SK-N-MC (cell line): ENCODE measurements around the gene GPER1.

Experiments used
- EZH2 ChIP-seq: fragments of 200-600 bp; sonication (generic); IDR thresholded peaks from one replicate; pipeline ENCODE4 v1.6.1; 2017; ENCODE audit warnings: antibody characterized with exemption
- FOXP2 ChIP-seq: optimal IDR thresholded peaks from 2 replicates; pipeline ENCODE3; 2011; ENCODE audit warnings: mild to moderate bottlenecking, moderate library complexity; ENCODE audit not compliant: insufficient read depth; ENCODE audit errors: extremely low read length, control extremely low read depth
- POLR2AphosphoS5 ChIP-seq: IDR thresholded peaks from 2 replicates; pipeline ENCODE4 v1.6.1; 2012; ENCODE audit warnings: mild to moderate bottlenecking, low read depth, low read length, borderline replicate concordance

DNA sequence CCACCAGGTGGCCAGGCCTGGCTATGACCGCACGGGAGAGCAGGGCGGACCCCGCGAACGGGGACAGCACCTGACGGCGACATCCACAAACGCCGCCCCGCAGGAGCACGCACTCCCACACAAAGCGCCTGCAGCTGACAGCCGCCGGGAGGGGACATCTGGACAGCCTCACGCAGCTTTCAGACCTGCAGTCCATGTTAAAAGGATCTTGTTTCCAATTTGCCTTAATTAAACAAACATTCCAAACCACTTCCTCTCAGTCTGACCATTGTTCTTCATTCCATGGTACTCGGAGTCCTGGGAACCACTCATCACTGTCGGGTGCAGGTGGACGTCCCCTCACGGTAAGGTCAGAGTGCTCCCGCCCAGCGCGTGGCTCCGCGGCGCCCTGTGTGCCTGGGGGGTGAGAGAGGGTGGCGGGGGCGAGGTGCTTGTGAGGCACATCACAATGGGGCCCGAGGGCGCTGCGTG, 5.9 kb upstream of the GPER1 start:
- TF ChIP-seq EZH2: no peak
- no peak for TF ChIP-seq POLR2AphosphoS5
- TF ChIP-seq FOXP2: no peak
